IPS-15b (cell line): ENCODE data around the gene UGT1A10.

ENCODE experiments used
- H3K27me3 ChIP-seq: one replicate; pipeline ENCODE4 v1.6.1; 2013; ENCODE audit warnings: low read length; ENCODE audit not compliant: control insufficient read depth, insufficient read depth
- H3K36me3 ChIP-seq: one replicate; pipeline ENCODE4 v1.6.1; 2013; ENCODE audit warnings: low read length; ENCODE audit not compliant: control insufficient read depth, insufficient read depth
- H3K4me1 ChIP-seq: one replicate; pipeline ENCODE4 v1.6.1; 2013; ENCODE audit warnings: mild to moderate bottlenecking, low read length; ENCODE audit not compliant: control insufficient read depth, insufficient read depth
- H3K4me3 ChIP-seq: one replicate; pipeline ENCODE4 v1.5.1; 2013; ENCODE audit warnings: low read depth, low read length
- H3K9ac ChIP-seq: one replicate; pipeline ENCODE4 v1.6.1; 2013; ENCODE audit warnings: low read depth, mild to moderate bottlenecking, low read length
- H3K9me3 ChIP-seq: one replicate; pipeline ENCODE4 v1.6.1; 2013; ENCODE audit warnings: mild to moderate bottlenecking, low read length; ENCODE audit not compliant: control insufficient read depth, insufficient read depth

UGT1A10 gene

DNA sequence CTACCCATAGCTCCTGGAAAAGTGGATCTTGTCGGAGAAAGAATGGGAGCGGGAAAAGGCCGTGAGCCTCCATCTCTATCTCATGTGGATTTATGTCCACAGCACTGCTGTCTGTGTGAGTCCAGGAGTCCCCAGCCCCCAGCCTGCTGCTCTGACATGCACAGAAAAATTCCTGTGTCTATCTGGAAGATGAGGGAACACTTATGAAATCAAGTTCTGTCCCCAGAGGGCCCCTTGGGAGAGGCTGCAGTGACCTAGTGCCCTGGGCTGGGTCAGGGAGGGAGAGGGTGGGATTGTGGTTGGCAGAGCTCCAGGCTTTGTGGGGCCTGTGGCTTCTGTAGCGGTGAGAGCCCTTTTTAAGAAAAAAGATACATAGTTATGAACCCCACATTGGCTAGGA lies 180.5 kb downstream of the UGT1A10 start:
- Histone ChIP-seq H3K4me3 (no peak overlapping the region), H3K4me1 (no peaks in the 10 kb centered on the region), H3K9me3 (no peaks in the 10 kb centered on the region), H3K36me3 (no peaks in the 10 kb centered on the region), H3K27me3 (no peaks in the 10 kb centered on the region), H3K9ac (no peak overlapping the region)

DNA sequence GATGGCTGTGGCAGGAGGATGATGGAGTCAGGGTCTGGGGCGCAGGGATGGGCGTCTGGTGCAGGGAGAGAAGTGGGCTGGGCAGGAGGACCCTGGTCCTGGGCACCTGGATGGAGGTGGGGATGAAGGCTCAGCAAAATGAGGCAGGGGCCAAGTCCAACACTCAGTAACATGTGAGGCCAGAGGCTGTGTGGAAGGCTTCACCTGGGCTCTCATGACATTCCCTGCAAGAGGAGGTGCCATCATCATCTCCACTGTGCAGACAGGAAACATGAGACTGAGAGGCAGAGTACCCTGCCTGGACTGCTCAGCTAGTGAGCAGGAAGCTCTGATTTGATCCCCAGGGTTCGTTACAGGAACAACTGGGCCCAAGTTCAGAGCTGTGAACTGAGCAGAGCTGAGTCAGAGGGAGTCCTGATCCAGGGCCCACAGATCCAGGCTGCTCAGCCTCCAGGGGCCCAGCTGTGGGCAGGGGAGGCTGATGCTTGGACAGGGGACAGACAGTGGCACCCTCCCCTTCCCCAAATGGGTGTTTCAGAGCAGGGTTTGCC lies 181.2 kb downstream of the UGT1A10 start:
- Histone ChIP-seq H3K36me3 (no peaks in the 10 kb centered on the region), H3K27me3 (no peaks in the 10 kb centered on the region), H3K4me3 (no peak overlapping the region), H3K4me1 (no peaks in the 10 kb centered on the region), H3K9me3 (no peaks in the 10 kb centered on the region), H3K9ac (no peak overlapping the region)

DNA sequence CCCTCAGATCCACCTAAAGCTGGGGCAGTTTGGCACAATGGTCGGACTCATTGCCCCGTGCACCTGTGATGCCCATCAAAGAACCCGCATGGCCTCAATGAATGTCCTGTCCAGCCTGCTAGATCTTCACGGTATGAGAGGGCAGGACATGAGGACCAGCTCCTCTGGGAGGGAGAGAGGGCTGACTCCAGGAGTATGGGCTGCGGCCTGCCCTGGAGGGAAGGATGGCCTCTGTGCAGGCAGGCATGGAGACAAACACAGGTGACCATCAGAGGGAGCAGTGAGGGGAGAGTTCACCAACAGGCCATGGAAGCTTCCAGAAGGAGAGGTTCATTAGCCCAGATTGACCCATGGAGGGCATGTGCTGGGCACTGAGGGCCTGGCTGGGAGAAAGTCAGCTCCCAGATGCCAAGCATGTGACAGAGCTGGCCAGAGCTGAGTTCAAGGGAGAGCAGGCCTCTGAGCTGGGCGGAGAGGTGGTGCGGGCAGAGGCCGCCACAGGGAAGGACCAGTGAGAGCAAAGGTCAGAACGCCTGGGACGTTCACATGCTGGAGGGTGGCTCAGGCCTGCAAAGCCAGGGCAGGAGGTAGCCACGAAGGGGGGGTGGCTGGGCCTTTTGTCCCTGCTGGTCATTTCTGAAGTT lies 181.9 kb downstream of the UGT1A10 start:
- no peaks in the 10 kb centered on the region for H3K4me1 ChIP-seq
- no peak overlapping the region for H3K4me3 ChIP-seq
- H3K36me3 ChIP-seq: no peaks in the 10 kb centered on the region
- H3K9ac ChIP-seq: no peak overlapping the region
- no peaks in the 10 kb centered on the region for H3K27me3 ChIP-seq
- no peaks in the 10 kb centered on the region for H3K9me3 ChIP-seq

GRCh38 chr2:233818639-233819621 lies 182.7 kb downstream of the UGT1A10 start:
- Histone ChIP-seq H3K27me3 (no peaks in the 10 kb centered on the region), H3K4me3 (no peak overlapping the region), H3K36me3 (no peaks in the 10 kb centered on the region), H3K9ac (no peak overlapping the region), H3K9me3 (no peaks in the 10 kb centered on the region), H3K4me1 (no peaks in the 10 kb centered on the region)

DNA sequence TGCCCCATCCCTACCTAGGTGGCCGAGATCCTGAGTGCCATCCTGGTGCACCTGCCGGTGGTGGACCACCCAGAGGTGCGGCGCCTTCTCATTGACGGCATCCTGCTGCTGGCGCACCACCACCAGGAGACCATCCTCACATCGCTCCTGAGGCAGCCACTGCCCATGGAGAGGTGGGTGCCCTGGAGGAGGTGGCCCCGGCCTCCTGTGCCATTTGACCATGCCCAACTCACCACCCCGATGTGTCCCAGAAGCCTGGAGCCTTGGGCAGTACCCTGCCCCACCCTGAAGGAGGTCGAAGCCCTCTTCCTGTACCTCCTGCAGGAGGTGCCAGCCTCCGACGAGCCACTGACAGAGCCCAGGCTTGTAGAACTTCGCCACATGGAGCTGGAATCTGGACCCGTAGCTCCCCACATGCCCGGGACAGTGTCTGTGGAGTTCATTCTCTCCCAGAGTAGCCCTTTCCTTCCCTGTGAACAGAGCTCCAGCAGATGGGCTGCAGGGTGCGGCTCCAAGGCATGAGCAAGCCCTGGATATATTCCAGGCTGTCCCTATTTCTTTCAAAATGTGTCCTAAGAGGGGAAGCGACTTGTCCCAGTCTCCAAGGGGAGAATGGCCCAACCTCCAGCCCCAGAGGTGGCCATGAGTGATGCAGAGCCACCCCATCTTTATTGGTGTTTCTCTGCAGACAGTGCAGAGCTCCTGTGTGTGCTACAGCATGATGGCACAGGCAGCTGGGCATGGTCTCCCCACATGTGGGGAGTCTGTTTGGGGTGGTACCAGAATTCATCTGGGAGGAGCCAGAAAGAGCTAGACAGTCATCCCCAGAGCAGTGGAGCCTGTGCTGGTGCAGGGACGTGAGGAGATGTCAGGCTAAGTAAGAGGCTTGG lies 183.9 kb downstream of the UGT1A10 start:
- H3K4me1 ChIP-seq: no peaks in the 10 kb centered on the region
- H3K36me3 ChIP-seq: no peaks in the 10 kb centered on the region
- no peaks in the 10 kb centered on the region for H3K9me3 ChIP-seq
- H3K9ac ChIP-seq: no peak overlapping the region
- no peaks in the 10 kb centered on the region for H3K27me3 ChIP-seq
- no peak overlapping the region for H3K4me3 ChIP-seq

- H3K4me1 ChIP-seq: no peaks in the 10 kb centered on the region
- H3K9me3 ChIP-seq: no peaks in the 10 kb centered on the region
- no peak overlapping the region for H3K4me3 ChIP-seq
- no peak overlapping the region for H3K9ac ChIP-seq
- H3K27me3 ChIP-seq: no peaks in the 10 kb centered on the region
- no peaks in the 10 kb centered on the region for H3K36me3 ChIP-seq
Measured at GRCh38 chr2:233820774-233821105, 184.5 kb downstream of the UGT1A10 start.

DNA sequence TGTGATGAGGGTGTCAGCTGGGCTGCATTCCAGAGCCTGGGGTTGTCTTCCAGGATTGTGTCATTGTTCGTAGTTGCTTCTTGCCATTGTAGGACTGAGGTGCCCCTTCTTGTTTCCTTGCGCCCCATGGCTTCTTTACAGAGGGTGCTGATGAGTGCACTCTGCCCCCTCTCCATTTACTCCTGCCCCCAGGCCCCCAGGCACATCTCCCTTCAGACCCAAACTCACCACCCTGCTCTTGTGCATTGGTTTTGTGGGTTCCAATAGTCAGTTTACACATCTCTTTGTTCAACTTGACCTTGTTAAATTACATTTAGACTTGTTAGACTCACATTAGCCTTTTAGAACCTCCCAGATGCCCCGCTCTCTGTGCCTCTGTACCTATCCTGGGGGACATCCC lies 184.9 kb downstream of the UGT1A10 start:
- no peaks in the 10 kb centered on the region for H3K4me1 ChIP-seq

GRCh38 chr2:233821709-233822100 lies 185.5 kb downstream of the UGT1A10 start:
- H3K9ac ChIP-seq: no peak overlapping the region
- no peaks in the 10 kb centered on the region for H3K4me1 ChIP-seq
- H3K4me3 ChIP-seq: no peak overlapping the region
- H3K9me3 ChIP-seq: no peaks in the 10 kb centered on the region
- no peaks in the 10 kb centered on the region for H3K36me3 ChIP-seq
- H3K27me3 ChIP-seq: no peaks in the 10 kb centered on the region

More for the DNA sequence above, 184.9 kb downstream of the UGT1A10 start:
- Histone ChIP-seq H3K4me3 (no peak overlapping the region), H3K9ac (no peak overlapping the region), H3K9me3 (no peaks in the 10 kb centered on the region), H3K36me3 (no peaks in the 10 kb centered on the region), H3K27me3 (no peaks in the 10 kb centered on the region)

DNA sequence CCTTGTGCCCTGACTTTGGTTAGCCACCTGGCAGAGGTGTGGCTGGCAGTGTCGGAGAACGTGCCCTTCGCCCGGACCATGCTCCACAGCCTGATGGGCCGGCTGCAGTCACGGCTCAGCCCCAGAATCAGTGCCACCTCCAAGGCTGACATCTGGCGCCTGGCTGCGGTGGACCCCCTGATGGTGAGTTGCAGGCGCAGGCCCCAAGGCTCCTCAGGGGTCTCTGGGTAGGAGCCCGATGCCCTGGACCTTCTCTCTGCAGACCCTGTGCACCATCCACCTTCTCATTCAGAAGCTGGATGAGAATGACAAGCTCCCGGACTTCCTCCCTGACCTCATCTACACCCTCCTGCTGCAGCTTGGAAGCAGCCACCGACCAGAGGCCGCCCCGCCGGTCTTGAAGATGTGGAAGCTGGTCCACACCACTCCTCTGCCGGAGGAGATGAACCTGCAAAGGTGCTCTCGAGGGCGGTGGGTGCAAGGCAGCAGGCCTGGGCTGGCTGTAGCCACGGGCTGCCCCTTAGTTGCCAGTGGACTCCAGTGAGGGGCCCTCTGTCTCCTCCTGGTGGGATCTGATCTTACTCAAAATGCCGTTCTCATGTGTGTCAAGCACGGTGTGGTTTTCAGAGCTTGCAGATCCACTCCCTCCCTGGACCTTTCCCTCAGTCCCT lies 186.0 kb downstream of the UGT1A10 start:
- no peak overlapping the region for H3K4me3 ChIP-seq
- H3K4me1 ChIP-seq: no peaks in the 10 kb centered on the region
- no peak overlapping the region for H3K9ac ChIP-seq
- no peaks in the 10 kb centered on the region for H3K9me3 ChIP-seq
- no peaks in the 10 kb centered on the region for H3K27me3 ChIP-seq
- no peaks in the 10 kb centered on the region for H3K36me3 ChIP-seq
